Measurements from ENCODE around the gene E2F1. TPM values are rescaled to one million over a fixed set of nuclear protein-coding genes. Genes with fewer than 3 reads are reported as not detected.

Gene E2F1
- total RNA-seq, 1 donor: 23.7 TPM

DNA sequence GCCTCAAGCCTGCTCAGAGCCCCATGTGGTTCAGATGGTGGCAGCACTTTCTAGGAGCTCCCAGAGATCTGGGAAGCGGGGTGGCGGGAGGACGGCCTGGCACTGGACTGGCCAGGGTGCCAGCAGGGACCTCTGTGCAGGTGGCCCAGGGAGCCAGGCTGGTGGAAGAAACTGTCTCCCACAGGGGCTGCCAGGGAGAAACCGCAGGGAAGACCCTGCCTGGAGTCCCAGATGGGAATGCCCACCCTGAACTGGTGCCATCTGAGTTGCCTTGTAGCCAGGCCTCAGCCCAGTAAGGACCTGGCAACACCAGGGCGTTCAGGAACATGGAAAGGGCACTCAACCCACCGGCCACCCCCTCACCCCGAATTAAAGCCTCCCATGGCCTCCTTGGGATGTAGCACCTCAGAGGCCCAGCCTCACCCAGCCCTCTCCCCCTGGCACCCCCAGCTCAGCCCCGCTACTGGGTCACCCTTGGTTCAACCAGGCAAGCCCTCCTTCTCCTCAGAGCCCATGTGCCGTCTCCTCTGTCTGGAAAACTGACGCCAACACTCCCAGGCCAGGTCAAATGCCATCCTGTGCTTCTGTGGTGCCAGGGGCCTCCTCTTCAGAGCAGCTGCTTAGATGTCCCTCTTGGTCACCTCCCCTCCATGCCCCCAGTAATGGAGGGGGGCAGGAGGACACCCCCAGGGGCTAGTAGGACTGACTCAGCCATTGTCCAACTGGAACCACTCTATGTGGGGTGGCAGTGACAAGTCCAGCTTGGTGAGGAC is 30.0 kb downstream of the E2F1 start:
- no peak overlapping the region for H3K4me3 ChIP-seq (ENCODE audit: low read depth, low read length)
- no peak for DNase-seq (ENCODE audit: low read depth)
- TF ChIP-seq CTCF (IDR thresholded peaks at IDR 0.05; ENCODE audit: insufficient read depth, low read length): no peak

GRCh38 chr20:33655164-33655563 is 31.0 kb downstream of the E2F1 start:
- no peak for TF ChIP-seq CTCF (IDR thresholded peaks at IDR 0.05; ENCODE audit: insufficient read depth, low read length)
- no peak for DNase-seq (ENCODE audit: low read depth)
- H3K4me3 ChIP-seq (ENCODE audit: low read depth, low read length): no peak overlapping the region

- TF ChIP-seq CTCF (IDR thresholded peaks at IDR 0.05; ENCODE audit: insufficient read depth, low read length): no peak
- no peak overlapping the region for H3K4me3 ChIP-seq (ENCODE audit: low read depth, low read length)
- no peak for DNase-seq (ENCODE audit: low read depth)
These were observed 31.5 kb downstream of the E2F1 start for GRCh38 chr20:33654680-33655161.

- TF ChIP-seq CTCF (IDR thresholded peaks at IDR 0.05; ENCODE audit: insufficient read depth, low read length): no peak
- H3K4me3 ChIP-seq (ENCODE audit: low read depth, low read length): no peak overlapping the region
- no peak for DNase-seq (ENCODE audit: low read depth)
These were observed 32.1 kb downstream of the E2F1 start for GRCh38 chr20:33653900-33654596.

DNA sequence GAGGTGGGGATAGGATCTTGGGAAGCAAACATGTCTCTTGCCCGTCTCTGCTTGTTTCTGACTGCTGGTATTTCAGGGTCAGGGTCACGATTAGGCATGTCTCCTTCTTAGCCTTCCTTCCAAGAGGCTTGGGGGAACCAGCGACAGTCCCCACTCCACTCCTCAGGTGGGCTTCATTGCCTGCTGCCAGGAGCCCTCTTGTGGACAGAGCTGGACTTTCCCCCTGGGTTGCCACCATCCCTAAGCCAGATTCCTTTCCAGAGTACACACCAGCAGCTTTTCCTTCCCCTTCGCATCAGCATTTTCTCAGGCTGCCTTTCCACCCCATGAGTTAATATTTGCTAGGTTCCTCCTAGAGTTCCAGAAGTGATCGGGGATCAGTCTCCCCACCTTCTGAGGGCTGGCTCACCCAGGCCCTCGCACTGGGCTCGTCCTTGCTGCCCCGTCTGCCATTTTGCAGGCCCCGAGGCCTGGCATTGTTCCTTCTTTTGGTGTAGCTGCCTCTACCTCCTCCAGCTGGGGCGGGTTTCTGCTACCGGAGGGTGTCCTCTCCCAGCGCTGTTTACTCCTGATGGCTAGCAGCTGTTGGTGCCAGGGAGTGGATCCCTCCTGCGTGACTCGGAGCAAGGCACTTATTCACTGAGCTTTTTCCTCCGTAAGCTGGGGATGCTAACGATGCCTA is 32.8 kb downstream of the E2F1 start:
- no peak overlapping the region for H3K4me3 ChIP-seq (ENCODE audit: low read depth, low read length)
- TF ChIP-seq CTCF (IDR thresholded peaks at IDR 0.05; ENCODE audit: insufficient read depth, low read length): peak; percentile 95
- DNase-seq (ENCODE audit: low read depth): peak; percentile 75

DNA sequence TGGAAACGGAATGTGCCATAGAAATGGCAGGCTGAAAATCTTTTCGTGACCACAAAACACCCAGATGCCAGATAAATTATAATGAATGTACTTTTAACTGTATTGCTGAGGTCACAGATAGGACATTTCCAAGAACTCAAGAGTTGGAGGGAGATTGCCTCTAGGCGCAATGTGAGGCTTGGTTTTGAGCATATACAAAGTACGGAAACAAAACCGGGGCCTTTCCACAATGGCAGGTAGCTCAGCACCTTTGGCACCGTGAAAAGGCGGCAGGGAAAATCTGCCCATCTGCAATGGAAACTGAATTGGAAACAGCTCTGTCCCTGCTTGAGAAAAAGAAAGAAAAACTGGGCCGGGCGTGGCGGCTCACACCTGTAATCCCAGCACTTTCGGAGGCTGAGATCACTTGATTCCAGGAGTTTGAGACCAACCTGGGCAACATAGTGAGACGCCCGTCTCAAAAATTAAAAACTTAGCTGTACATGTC is 34.6 kb downstream of the E2F1 start:
- DNase-seq (ENCODE audit: low read depth): no peak
- no peak overlapping the region for H3K4me3 ChIP-seq (ENCODE audit: low read depth, low read length)
- TF ChIP-seq CTCF (IDR thresholded peaks at IDR 0.05; ENCODE audit: insufficient read depth, low read length): no peak

Data from fibroblast of the aortic adventitia (primary cell).